ENCODE results near the gene NFIX. TPM values are rescaled to one million over a fixed set of nuclear protein-coding genes. Genes with fewer than 3 reads are reported as not detected.

The NFIX gene
- total RNA-seq, 1 experiment from 2014 or later = 0.03 TPM

DNA sequence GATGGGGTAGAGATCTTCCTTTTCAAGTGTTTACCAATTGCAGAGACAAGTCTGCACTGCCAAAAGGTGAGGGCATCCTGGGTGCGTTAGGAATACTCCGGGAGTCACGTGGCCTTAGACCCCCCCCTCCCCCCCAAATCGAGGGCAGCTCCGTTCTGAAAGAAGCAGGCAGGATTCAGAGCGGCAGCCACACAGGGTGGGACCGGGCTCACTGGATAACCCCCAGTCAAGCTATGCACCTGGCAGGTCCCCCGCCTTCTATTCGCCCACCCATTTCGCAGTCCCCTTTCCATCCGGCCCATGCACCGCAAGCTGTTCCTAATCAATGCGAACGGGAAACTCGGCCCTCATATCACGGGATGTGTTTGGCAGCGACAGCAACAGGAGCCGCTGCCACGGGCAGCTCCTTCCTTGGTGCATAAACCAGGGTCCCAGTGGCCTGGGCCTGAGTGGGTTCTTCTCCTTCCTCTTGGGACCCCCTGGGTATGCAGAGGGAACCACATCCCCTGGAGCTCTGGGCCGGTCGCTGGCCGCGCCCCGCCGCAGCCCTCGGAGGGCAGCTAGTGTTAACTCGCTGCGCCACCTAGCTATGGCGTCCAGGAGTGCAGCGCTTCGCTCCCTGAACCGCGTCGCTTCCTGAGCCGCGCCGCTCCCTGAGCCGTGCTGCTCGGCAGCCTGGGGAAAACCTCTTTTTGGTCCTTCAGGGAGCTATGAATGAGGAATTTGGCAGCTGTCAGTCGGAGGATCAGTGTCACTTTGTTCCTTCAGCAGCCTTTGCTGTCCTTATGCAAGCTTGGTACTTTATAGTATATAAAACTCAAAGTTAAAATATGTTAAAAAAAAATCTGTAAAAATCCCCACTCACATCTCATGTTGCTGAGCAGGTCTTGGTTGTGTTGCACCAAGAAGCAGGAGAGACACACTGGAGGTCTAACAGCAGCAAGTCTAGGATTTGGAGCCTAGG lies 66.0 kb downstream of the NFIX start:
- H3K36me3 ChIP-seq (replicated peaks; ENCODE audit: control insufficient read depth, insufficient read depth, low read length) = no peaks in the 10 kb centered on the region
- H3K27me3 ChIP-seq (ENCODE audit: control insufficient read depth, insufficient read depth, low read length) = peaks cover 64% of the 10 kb centered on the region
- H3K4me3 ChIP-seq (ENCODE audit: insufficient read depth, low read depth, low read length) = peak overlapping the region; percentile 39
- DNase-seq = peak; percentile 97

DNA sequence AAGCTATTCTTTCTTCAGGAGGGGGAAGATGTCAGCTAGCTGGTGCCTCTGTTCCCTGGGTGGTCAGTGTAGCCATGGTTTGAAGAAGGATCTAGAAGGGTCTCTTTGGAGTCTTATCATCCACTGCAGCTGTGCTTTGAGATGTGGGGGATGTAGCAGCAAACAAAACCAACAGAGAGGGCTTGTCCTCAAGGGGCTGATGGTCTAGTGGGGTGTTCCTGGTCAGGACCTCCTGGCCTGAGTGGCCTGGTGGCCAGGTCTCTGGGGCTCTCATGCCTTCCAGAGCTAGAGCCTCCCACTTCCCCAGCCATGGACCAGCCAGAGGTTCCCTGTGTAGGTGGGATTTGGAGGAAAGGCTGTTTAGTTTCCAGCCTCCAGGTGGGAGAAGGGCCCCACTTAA lies 67.0 kb downstream of the NFIX start:
- no peak for DNase-seq
- H3K4me3 ChIP-seq (ENCODE audit: insufficient read depth, low read depth, low read length) = no peak overlapping the region
- H3K27me3 ChIP-seq (ENCODE audit: control insufficient read depth, insufficient read depth, low read length) = peaks cover 55% of the 10 kb centered on the region
- no peaks in the 10 kb centered on the region for H3K36me3 ChIP-seq (replicated peaks; ENCODE audit: control insufficient read depth, insufficient read depth, low read length)

DNA sequence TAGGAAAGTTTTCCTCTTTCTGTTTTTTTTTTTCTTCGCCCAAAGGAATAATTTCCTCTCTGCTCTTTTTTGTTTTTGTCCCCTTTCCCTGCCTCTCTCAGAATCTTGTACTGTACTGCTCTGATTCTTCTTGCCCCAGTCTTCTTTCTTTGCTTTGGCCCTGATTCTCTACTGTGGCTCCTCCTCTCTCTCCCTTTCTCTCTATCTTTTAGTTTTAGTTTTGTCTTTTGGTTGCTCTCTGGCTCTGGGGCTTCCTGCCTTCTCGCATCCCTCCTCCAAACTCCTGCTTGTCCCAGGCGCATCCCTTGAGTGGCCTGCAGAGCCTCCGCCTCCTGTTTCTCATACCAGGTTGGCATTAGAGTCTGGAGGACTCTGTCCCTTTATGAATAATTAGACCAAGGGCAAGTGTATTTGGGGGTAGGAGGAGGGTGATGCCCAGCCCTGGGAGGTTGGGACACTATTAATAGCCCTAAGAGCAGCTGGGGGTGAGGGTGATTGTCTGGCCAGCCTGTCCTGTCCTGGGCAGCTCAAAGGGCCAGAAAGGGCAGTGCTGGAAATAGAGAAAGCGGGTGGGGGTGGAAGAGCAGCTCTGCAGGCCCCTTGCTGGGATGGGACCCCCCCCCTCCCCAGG lies 68.3 kb downstream of the NFIX start:
- Histone ChIP-seq H3K4me3 (ENCODE audit: insufficient read depth, low read depth, low read length) (no peak overlapping the region), H3K36me3 (replicated peaks; ENCODE audit: control insufficient read depth, insufficient read depth, low read length) (no peaks in the 10 kb centered on the region), H3K27me3 (ENCODE audit: control insufficient read depth, insufficient read depth, low read length) (peaks cover 43% of the 10 kb centered on the region)
- DNase-seq = peak; percentile 38

DNA sequence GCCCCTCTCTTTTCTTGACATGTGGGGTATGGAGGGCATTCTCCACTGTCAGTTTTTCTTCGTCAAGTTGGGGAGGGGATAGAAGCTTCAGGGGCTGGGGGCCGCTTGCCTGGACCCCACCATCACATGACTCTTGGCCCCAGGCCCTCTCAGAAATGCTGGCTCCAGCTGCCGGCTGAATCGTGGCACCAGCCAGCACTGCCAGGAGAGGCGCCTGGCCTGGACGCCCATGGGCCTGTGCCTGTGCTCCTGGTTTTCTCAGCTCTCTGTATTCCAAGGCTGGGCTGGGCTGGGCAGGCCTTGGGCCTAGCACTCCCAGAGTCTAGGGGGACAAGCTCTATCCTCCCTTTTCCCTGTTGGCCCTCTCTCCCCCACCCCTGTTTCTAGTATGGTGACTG lies 68.8 kb downstream of the NFIX start:
- Histone ChIP-seq H3K36me3 (replicated peaks; ENCODE audit: control insufficient read depth, insufficient read depth, low read length) (no peaks in the 10 kb centered on the region), H3K27me3 (ENCODE audit: control insufficient read depth, insufficient read depth, low read length) (peaks cover 39% of the 10 kb centered on the region), H3K4me3 (ENCODE audit: insufficient read depth, low read depth, low read length) (no peak overlapping the region)
- DNase-seq = no peak

DNA sequence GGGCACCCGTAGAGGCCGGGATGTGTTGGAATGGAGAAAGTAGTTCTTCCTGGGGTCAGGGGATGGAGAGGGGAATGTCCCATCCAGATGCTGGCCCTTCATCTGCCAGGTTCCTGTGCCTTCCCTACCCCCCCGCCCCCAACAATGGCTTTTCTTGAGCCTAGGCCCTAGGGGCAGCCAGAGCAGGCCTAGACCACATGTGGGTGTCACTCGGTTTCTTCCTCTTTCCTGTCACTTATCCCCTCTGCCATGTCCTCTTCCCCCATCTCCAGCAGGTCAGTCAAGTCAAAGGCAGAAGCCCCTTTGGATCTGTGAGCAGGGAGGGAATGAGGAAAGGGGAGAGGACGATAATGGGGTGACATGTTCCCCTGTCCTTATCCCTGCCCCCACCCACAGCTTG lies 71.0 kb downstream of the NFIX start:
- H3K27me3 ChIP-seq (ENCODE audit: control insufficient read depth, insufficient read depth, low read length) = peaks cover 21% of the 10 kb centered on the region
- no peak overlapping the region for H3K4me3 ChIP-seq (ENCODE audit: insufficient read depth, low read depth, low read length)
- H3K36me3 ChIP-seq (replicated peaks; ENCODE audit: control insufficient read depth, insufficient read depth, low read length) = no peaks in the 10 kb centered on the region
- DNase-seq = no peak

DNA sequence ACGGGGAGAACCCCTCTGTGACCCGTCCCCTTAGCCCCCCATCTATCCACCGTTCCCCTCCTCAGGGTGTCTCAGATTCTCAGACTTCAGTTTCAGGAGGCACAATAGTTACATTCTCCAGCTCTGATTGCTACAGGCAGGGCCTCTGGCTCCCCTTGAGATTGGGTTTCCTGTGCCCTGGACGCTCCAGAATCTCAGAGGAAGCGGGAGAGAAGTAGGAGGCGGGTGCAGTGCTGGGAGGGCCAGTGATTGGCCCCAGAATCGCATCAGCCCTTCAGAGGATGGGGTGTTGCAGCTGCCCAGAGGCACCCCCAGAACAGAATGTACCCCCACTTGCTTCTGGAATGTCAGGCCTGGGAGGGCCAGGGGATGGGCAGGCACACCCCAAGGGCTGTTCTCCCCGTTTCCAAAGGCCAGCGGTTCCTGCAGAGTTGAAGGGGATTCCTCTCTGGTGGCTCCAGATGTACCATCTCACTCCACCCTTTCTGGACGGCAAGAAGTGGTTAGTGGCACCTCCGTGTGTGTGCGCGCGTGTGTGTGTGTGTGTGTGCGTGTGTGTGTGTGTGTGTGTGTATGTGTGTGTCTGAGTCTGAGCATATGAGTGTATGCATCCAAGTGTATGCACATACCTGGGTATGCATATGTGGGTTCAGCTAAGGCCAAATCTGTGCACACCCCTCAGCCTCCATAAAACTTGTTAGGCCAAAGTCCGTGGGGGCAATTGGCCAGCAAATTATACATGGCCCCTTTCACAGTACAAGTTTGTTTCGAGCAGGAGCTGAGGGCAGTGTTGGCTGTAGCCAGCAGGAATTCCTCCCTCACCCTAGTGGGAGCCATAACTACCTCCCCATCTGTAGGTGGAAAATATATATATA lies 71.9 kb downstream of the NFIX start:
- no peak for DNase-seq
- Histone ChIP-seq H3K36me3 (replicated peaks; ENCODE audit: control insufficient read depth, insufficient read depth, low read length) (no peaks in the 10 kb centered on the region), H3K27me3 (ENCODE audit: control insufficient read depth, insufficient read depth, low read length) (peaks cover 13% of the 10 kb centered on the region), H3K4me3 (ENCODE audit: insufficient read depth, low read depth, low read length) (no peak overlapping the region)

DNA sequence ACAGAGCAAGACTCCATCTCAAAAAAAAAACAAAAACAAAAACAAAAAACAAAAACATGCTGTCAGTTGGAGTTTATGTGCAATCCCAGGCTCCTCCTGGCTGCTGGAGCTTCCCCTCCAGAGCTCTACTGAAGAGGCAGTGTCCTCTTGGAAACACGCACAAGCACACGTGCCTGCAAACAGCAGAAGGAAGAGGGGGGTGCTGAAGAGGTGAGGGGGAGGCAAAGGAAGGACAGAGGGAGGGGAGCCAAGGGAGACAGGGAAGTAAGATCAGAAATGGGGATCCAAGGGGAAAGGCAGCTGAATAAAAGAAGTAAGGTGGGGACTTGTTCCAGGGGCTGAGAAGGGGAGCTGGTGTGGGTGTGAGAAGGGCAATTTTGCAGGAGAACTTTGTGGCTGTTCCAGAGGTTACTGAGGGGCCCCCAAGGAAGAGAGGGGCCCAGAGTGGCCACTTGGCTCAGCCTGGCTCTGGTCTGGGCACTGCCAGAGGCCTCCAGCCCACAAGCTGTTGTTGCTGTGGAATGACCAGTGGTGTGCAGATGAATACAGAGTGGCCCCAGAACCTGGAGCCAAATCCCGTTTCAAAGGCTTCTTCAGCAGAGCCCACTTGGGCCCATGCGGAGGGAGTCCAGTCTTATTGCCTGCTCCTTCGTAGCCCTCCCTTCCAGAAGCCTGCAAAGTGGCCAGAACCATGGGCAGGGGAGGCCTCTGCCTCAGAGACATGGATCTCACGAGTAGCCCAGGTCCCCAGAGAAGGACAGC lies 73.0 kb downstream of the NFIX start:
- peaks cover 4% of the 10 kb centered on the region for H3K27me3 ChIP-seq (ENCODE audit: control insufficient read depth, insufficient read depth, low read length)

DNA sequence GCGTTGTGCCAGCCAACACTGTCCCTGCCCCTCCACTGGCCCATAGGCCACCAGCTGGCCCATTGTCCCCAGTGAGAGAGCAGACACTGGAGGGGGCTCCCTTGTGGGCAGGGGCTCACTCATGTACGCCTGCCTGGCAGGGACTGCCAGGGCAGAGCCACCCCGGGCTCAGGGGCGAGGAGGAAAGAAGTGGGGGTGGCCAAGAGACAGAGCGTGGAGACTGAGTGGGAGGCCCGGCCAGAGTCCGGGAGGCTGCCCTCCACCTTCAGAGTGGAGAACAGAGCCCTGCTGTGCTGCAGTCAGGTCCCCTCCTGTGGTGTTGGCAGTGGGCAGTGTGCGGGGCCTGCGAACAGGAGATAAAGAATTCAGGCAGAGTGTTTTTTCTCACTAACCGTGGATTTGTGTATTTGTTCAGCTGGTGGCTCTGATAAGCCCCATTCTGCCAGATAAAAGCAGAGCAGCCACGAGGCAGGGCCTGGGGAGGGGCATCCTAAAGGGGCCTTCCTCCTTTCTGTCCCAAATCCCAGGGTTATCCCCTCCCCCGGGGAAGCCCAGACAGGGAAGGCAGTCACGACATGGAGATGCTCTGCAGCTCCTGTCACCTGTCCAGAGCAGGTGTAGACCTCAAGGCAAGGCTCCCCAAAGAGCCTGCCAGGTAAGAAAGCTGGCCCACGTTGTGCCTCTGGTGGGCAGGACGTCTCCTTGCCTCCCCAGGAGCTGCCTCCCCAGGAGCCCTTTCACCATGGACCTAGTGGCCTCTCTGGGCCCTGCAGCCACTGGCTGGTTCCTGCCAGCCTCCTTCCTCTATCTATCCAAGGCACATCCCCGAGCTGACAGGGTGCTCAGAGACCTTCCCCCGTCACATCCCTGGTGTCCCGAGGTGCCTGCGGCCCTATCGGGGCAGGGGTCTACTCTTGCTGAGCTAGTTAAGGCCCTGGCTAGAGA lies 74.4 kb downstream of the NFIX start:
- no peak overlapping the region for H3K4me3 ChIP-seq (ENCODE audit: insufficient read depth, low read depth, low read length)
- no peaks in the 10 kb centered on the region for H3K36me3 ChIP-seq (replicated peaks; ENCODE audit: control insufficient read depth, insufficient read depth, low read length)
- DNase-seq = no peak
- peaks cover 2% of the 10 kb centered on the region; the same call in 1 of the 2 replicates for H3K27me3 ChIP-seq (ENCODE audit: control insufficient read depth, insufficient read depth, low read length)

More for the DNA sequence above, 73.0 kb downstream of the NFIX start:
- Histone ChIP-seq H3K4me3 (ENCODE audit: insufficient read depth, low read depth, low read length) (no peak overlapping the region), H3K36me3 (replicated peaks; ENCODE audit: control insufficient read depth, insufficient read depth, low read length) (no peaks in the 10 kb centered on the region)
- peak; percentile 40 for DNase-seq

DNA sequence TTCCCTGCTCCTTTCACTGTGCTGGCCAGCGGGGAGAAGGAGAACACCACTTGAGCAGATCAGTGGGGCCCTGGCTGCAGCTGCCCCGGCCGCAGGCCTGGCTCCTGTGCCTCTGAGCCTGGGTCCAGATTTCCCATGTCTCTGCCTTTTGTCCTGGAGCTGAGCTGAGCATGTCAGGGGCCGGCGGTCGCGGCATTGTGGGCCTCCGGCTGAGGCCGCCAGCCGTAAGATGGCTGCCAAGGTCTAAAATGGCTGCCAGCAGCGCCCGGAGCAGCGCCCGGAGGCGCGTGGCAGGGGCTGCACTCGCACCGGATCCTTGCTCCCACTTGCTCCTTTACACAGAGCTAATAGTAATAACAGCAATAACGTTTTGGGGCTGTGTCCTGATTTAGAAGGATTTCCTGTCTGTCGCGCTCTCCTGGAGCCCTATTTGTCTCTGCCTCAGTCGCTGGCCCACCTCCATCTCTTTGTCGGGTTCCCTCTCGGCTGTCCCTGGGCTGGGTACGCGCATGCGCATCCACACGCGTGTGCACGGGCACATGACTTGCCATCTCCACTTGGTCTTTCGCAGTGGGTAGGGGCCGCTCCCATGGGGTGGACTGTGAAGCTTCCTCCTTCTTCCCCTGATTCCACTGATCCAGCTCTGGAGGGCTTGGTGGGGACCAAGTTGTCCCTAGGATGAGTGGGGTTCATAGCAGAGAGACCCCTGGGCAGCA lies 75.3 kb downstream of the NFIX start:
- H3K36me3 ChIP-seq (replicated peaks; ENCODE audit: control insufficient read depth, insufficient read depth, low read length) = no peaks in the 10 kb centered on the region
- H3K4me3 ChIP-seq (ENCODE audit: insufficient read depth, low read depth, low read length) = no peak overlapping the region
- H3K27me3 ChIP-seq (ENCODE audit: control insufficient read depth, insufficient read depth, low read length) = peaks cover 5% of the 10 kb centered on the region
- no peak for DNase-seq

DNA sequence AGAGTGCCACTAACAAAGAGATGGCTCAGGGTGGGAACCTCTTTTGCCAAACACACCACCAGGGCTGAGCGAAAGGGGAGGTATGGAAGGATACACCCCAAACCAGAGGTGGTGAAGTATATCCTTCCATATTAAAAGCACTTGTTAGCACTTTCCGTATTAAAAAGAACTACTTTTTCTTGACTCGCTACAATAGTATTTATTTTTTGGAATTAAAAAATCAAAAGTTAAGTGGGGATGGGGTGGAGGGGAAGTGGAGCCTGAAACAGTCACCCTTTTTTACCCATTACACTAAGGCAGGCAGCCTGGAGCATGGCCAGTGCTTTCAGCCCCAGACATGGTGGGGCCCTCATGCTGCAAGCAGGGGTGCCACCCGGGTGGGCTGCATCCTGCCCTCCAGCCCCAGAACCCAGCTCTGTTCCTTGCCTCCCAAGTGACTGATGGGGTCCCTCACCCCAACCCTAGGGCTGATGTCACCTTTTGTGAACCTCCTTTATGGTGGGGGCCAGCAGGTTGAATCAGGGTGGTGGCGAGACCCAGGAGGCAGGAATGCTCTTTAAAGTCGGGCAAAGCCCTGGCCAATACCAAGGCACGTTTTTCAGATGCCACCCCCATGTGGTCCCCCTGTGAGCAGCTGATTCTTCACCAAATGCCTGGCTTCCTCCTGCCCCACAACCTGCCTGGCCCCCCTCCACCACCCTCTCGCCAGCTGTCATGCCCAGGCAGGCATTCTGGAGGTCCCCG lies 76.3 kb downstream of the NFIX start:
- peaks cover 3% of the 10 kb centered on the region for H3K27me3 ChIP-seq (ENCODE audit: control insufficient read depth, insufficient read depth, low read length)
- DNase-seq = no peak

DNA sequence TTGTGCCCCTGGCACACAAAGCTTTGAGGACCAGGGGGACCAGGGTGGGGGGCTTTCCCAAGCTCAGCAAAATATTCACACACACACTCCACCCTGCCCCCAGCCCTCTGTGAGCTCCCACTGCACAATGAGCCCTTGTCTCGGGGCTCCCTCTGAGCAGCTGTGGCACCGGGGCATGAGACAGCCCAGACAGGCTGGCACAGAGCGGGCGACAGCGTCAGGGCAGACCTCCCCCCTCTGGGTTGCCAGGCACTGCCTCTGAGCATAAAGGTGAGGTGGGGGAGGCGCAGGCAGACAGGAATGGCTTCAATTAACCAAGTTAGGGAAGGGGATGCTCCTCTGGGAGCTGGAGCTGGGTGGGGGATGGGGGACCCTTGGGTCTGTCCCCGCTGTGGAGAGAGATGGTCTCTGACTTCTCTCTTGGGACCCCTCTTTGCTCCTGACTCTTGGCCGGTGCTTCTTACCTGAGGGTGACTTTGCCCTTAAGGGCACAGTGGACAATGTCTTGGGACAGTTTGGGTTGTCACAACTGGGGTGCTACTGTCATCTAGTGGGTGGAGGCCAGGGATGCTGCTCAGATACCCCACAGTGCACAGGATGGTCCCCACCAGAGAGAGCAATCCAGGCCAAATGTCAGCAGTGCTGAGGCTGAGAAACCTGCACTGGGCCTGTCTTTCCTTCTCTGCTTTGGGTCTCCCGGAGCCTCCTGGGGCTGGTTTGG lies 77.1 kb downstream of the NFIX start:
- Histone ChIP-seq H3K27me3 (ENCODE audit: control insufficient read depth, insufficient read depth, low read length) (peaks cover 3% of the 10 kb centered on the region), H3K4me3 (ENCODE audit: insufficient read depth, low read depth, low read length) (no peak overlapping the region), H3K36me3 (replicated peaks; ENCODE audit: control insufficient read depth, insufficient read depth, low read length) (no peaks in the 10 kb centered on the region)
- no peak for DNase-seq

More for the DNA sequence above, 76.3 kb downstream of the NFIX start:
- H3K36me3 ChIP-seq (replicated peaks; ENCODE audit: control insufficient read depth, insufficient read depth, low read length) = no peaks in the 10 kb centered on the region
- no peak overlapping the region for H3K4me3 ChIP-seq (ENCODE audit: insufficient read depth, low read depth, low read length)

DNA sequence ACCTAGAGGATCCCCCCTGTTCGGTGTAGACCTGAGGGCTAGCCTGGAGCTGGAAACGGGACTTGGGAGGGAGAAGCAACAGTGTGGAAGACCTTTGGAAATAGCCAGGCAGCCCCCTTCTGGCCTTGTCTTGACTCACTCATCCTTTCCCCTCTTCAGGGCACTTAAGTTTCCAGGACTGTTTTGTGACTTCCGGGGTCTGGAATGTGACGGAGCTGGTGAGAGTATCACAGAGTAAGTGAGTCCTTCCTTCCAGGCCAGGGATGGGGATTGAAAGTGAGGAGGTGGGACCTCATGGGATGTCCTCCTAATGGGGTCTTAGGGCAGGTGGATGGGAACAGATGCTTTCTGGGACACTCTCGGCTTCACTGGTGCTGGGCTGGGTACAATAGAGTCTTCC lies 78.0 kb downstream of the NFIX start:
- peaks cover 3% of the 10 kb centered on the region for H3K27me3 ChIP-seq (ENCODE audit: control insufficient read depth, insufficient read depth, low read length)
- H3K4me3 ChIP-seq (ENCODE audit: insufficient read depth, low read depth, low read length) = no peak overlapping the region
- H3K36me3 ChIP-seq (replicated peaks; ENCODE audit: control insufficient read depth, insufficient read depth, low read length) = no peaks in the 10 kb centered on the region
- no peak for DNase-seq

Measured in H7 (cell line).